GM18873 (cell line): Measurements from ENCODE around the gene SPEN.
"Not testable (repeated sequence)": the region's sequence is repeated elsewhere in the genome, so short reads cannot be mapped to it uniquely, and the experiment has no call there.

Experiments
- ATAC-seq: cut with Tn5 transposase; IDR thresholded peaks from one replicate; pipeline ENCODE4 v1.9.1; 2021; ENCODE audit warnings: mild to moderate bottlenecking, moderate library complexity, moderate number of reproducible peaks; ENCODE audit not compliant: unreplicated experiment, low FRiP score

Gene SPEN

GRCh38 chr1:15833842-15834405, 13.6 kb upstream of the SPEN start:
- no peak for ATAC-seq

- peak; percentile 31 for ATAC-seq
These were observed 12.9 kb upstream of the SPEN start for GRCh38 chr1:15834406-15835204.

DNA sequence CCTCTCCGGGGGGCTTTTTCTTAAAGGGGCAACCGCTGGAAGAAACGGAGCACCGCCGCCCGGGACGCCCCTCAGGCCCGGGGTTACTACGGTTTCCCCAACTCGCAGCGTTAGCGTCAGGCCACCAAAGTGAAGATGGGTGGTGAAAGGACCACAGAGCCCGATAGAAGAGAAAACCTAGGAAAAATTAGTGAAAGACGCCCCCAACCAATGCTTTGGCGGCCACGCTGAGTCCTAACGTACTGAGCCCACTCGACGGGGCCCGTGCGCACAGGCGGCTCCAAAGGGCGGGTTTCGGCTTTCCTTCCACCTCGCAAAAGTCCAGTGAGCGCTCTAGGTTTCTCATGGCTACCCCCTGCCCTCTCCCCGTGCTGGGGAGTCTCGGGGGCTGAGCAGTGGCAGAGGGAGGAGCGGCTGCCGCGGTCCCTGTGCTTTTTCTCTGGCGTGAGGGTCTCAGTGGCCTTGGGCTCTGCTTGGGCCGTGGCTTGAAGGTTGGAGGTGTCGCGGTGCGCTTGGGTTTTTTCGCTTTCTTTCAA, 12.2 kb upstream of the SPEN start:
- ATAC-seq: peak; percentile 16

DNA sequence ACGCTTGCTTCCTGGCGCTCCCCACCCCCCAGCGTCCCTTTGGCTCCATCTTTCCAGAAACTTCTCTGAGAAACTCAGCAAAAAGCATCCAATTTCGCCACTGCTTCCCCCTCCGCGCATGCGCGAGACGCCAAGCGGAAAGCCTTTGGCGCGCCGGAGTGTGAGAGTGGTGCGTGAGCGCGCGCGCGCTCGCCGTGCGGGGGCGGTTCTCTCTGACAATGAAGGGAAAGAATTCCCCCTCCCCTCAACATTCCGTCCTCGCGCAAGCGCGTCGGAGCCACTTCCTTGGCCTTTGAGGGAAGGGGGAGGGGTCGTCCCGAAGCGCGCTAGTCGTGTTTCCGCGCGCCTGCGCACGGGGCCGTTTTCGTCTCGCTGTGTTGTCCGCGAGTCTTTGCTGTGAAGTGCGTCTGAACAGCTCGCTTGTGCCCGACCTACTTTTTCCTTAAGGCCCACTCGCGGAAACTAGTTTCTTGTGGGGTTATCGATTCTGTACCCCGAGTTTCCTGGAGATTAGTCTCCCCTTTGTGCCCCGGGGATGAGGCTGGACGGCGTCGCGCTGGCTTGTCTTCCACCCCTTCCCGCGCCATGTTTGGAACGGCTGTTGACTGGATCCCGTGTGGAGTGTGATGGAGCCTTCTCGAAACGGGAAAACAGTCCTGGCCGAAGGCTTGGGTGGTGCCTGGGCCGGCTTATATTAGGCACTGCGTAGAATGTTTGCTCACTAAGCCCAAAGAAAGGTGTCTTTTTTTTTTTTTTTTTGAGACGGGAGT, 11.6 kb upstream of the SPEN start:
- peak; percentile 41 for ATAC-seq

GRCh38 chr1:15836511-15836771, 11.1 kb upstream of the SPEN start:
- not testable (repeated sequence) for ATAC-seq

DNA sequence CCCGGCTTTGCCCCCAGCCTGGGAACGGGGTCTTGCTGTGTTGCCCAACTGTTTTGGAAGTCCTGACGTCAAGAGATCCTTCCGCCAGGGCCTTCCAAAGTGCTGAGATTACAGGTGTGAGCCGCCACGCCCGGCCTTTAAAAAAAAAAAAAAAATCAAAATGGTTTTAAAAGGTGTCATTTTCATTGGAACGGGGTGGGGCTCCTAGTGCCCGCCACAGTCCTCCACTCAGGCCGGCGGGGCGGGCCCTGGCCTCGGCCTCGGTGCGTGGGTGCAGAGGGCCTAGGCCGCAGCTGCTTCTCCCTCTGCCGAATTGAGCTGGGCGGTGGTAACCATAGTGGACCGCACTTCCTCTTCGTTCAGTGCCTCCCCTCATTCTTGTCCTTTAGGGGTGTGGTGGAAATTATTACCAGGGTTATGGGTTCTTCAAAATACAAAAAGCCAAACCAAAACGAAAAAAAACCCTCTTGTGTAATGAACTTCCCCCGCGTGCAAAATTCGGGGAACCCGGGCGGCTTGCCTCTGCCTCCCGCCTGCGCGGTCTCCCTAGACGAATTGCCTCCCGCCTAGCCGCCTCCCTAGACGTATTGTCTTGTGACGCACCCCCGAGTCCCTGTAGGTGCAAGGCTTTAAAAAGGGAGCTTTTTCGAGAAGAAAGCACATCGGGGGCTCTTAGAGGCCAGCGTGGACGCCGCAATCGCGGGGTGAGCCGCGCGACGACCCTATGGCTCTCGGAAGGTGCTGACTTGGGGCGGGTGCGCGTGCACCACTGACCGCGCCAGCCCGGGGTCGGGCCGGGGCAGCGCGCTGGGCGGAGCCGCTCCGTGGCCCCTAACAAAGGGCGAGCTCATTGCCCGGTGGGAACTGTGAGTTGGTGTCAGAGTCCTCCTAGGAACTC, 10.5 kb upstream of the SPEN start:
- ATAC-seq: no peak

- no peak for ATAC-seq
These were observed 9.6 kb upstream of the SPEN start for GRCh38 chr1:15837931-15838330.

DNA sequence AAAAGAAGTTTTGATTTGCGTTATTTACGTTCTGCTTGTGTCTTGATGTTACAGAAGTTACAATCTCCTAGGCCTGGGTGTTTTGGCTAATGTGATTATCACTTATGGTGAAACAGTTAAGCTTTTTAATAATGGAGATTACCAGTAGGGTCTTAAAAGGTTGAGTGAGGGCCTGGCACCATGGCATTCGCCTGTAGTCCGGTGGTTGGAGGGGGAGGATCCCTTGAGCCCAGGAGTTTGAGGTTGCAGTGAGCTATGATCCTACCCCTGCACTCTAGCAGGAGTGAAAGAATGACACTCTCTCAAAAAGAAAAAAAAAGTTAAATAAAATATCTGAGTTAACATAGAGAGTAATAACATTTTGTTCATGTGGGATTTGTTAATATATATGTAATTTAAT, 8.8 kb upstream of the SPEN start:
- ATAC-seq: no peak

- no peak for ATAC-seq
These were observed 3.5 kb upstream of the SPEN start for GRCh38 chr1:15843826-15844572.

- not testable (repeated sequence) for ATAC-seq
These were observed 1.5 kb upstream of the SPEN start for GRCh38 chr1:15846056-15846455.

- no peak for ATAC-seq
These were observed 311 bp downstream of the SPEN start for GRCh38 chr1:15847893-15848142.

DNA sequence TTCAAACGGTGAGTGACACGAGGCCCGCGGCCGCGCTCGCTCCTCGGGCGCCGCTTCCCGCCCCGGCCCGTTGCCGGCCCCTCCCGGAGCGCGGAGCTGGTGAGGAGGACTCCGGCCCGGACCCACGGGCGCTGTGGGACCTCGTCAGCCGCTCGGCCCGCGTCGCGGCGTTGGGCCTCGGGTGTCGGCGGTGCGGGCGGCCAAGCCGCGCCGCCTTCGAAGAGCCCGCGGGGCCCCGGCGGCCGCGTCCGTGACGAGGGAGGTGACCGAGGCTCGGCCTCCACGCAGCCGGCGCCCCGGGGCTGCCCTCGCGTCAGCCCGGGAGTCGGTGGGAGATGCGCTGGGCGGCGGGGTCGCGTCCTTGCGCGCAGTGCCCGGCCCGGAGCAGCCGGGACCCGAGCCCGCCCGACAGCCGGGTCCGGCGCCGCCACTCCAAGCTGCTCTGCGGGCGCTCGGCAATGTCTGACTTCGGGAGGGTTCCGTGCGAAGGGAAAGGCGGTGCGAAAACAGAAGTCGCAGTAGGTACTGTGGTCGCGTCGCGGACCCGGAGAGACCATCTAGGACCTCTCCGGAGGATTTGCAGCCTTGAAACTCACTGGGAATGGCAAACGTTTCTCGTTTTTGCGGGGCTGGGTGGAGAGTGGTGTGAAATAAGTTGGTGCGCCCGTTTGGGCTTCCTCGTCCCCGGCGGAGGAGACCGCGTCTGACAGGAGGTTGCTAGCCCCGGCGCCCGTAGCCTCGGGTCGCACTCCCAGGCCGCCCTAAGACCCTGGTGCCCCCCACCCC, 829 bp downstream of the SPEN start:
- peak; percentile 21 for ATAC-seq

DNA sequence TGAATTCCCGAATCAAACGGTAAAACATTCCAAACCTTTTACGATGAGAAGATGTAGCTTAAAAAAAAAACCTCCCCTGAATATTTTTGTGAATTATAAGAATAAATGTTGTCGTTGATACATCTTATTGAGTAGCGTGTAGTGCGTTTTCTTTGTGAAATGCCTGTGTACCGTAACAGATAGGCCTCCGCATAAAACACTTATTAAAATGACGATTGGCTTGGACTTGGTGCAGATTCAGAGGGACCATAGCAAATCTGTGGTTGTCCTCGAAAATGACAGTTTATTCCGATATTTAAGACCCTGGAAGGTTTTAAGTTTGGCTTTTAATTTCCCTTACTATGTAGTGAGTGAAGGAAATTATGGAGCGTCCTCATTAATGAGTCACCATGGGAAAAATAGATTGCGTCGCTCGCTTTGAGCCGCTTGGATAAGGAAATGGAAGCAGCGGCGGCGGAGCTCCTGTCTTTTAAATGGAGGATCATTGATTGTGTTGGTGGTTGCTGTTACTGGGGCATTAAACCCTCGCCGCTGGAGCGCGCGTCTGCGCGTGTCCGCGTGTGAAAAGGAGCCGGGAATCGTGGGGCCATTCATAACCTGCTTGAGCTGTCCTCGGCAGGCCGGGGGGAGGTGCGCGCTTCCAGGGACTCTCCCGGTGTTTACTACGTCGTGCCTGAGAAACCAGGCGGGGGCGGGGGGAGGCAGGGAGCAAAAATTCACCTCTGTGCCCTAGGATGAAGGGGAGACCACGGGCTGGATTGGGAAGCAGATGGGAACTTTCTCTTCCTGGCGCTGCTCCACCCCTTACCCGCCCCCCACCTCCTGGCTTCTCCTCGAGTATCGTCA, 1.6 kb downstream of the SPEN start:
- ATAC-seq: no peak

GRCh38 chr1:15849775-15850324, 2.3 kb downstream of the SPEN start:
- no peak for ATAC-seq

- no peak for ATAC-seq
These were observed 3.0 kb downstream of the SPEN start for GRCh38 chr1:15850471-15851001.

DNA sequence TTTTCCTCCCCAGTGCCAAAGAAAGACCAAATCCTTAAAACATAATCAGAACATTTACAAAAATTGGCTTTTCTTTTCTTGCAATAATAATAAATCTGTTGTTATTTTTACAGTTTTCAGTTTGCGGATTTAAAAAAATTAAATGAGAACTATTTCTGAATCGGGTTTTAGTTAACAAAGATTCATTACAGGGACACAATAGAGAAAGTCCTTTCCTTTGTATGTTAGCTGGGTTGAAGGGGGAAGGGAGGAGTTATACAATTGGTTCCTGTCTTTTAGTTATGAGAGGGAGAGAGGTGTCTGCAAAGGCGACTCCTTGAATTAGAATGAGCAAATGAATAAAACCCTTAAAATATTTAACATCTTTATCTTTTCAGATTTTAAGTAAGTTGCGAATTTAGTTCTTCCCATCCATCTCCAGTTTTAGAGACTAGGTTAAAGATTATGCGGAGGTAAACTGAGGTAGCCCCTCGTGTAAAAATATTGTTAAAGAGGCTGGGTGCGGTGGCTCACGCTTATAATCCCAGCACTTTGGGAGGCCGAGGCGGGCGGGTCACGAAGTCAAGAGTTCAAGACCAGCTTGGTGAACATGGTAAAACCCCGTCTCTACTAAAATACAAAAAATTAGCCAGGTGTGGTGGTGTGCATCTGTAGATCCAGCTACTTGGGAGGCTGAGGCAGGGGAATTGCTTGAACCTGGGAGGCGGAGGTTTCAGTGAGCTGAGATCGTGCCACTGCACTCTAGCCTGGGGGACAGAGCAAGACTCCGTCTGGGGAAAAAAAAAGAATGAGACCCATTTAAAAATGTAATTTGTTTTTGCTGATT, 3.9 kb downstream of the SPEN start:
- no peak for ATAC-seq
